ENCODE results near the gene UMOD. TPM values are rescaled to one million over a fixed set of nuclear protein-coding genes. Genes with fewer than 3 reads are reported as not detected.

The UMOD gene
- total and polyA plus RNA-seq, 2 experiments from 2014 or later: not detected

DNA sequence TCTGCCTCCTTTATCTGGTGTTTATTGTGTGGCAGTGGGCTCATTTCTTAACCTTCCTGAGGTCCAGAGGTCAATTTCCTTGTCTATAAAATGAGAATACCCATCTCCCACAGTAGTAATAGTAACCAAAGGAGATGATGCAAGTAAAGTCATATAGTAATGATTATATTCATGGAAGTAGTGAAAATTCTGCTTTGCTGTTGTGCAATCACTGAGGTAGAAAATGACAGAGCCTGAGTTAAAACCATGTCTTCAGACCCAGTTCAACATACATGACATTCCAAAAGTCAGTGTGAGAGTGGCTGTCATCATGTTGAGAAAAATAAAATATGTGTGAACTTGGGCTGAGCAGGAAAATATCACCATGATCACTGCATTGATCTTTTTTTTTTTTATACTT, 864 bp upstream of the UMOD start:
- H3K27ac ChIP-seq: no peak overlapping the region
- no peaks in the 10 kb centered on the region for H4K20me1 ChIP-seq (ENCODE audit: insufficient read depth, poor library complexity, severe bottlenecking)
- H2AFZ ChIP-seq: no peak overlapping the region
- H3K9me3 ChIP-seq (ENCODE audit: low read depth): no peaks in the 10 kb centered on the region
- H3K4me3 ChIP-seq: no peak overlapping the region
- no peak overlapping the region for H3K4me2 ChIP-seq
- no peaks in the 10 kb centered on the region for H3K9me2 ChIP-seq (replicated peaks; ENCODE audit: insufficient read depth)
- TF ChIP-seq EZH2 (IDR thresholded peaks at IDR 0.05; ENCODE audit: borderline replicate concordance) (no peak), EZH2phosphoT487 (IDR thresholded peaks at IDR 0.05; ENCODE audit: low read depth, severe bottlenecking, unreplicated experiment) (no peak)
- TF ChIP-seq, protein P1, sequence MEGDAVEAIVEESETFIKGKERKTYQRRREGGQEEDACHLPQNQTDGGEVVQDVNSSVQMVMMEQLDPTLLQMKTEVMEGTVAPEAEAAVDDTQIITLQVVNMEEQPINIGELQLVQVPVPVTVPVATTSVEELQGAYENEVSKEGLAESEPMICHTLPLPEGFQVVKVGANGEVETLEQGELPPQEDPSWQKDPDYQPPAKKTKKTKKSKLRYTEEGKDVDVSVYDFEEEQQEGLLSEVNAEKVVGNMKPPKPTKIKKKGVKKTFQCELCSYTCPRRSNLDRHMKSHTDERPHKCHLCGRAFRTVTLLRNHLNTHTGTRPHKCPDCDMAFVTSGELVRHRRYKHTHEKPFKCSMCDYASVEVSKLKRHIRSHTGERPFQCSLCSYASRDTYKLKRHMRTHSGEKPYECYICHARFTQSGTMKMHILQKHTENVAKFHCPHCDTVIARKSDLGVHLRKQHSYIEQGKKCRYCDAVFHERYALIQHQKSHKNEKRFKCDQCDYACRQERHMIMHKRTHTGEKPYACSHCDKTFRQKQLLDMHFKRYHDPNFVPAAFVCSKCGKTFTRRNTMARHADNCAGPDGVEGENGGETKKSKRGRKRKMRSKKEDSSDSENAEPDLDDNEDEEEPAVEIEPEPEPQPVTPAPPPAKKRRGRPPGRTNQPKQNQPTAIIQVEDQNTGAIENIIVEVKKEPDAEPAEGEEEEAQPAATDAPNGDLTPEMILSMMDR (IDR thresholded peaks at IDR 0.05; ENCODE audit: poor library complexity): no peak
- no peaks in the 10 kb centered on the region for H3K4me1 ChIP-seq (ENCODE audit: insufficient read depth)
- no peaks in the 10 kb centered on the region for H3K79me2 ChIP-seq
- no peaks in the 10 kb centered on the region for H3K36me3 ChIP-seq (replicated peaks; ENCODE audit: insufficient read depth, low read depth)
- no peaks in the 10 kb centered on the region for H3K27me3 ChIP-seq
- DNase-seq (ENCODE audit: low spot score): no peak

DNA sequence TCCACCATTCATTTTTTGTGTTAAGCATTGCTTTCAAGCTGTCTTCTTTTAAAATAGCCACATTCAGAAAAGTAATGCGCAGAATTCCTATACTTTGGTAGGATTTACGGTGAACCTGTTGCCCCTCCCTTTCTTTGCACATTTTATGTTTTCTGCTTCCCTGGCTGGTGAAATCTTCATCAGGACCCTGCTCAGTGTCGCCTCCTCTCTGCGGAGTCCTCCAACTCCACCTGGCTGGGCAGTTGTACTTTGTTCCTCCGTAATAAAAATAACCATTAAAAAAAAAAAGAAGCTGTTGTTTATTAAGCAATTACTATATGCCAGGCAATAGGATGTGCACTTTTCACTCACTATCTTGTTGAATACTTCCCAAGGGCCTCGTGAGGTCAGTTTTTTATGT, 2.9 kb downstream of the UMOD start:
- Histone ChIP-seq H3K27me3 (no peaks in the 10 kb centered on the region), H3K9me2 (replicated peaks; ENCODE audit: insufficient read depth) (no peaks in the 10 kb centered on the region), H3K4me3 (no peak overlapping the region), H2AFZ (no peak overlapping the region), H3K36me3 (replicated peaks; ENCODE audit: insufficient read depth, low read depth) (no peaks in the 10 kb centered on the region), H3K4me1 (ENCODE audit: insufficient read depth) (no peaks in the 10 kb centered on the region), H4K20me1 (ENCODE audit: insufficient read depth, poor library complexity, severe bottlenecking) (no peaks in the 10 kb centered on the region), H3K4me2 (no peak overlapping the region), H3K27ac (no peak overlapping the region), H3K79me2 (no peaks in the 10 kb centered on the region), H3K9me3 (ENCODE audit: low read depth) (no peaks in the 10 kb centered on the region)
- DNase-seq (ENCODE audit: low spot score): no peak
- TF ChIP-seq EZH2phosphoT487 (IDR thresholded peaks at IDR 0.05; ENCODE audit: low read depth, severe bottlenecking, unreplicated experiment) (no peak), EZH2 (IDR thresholded peaks at IDR 0.05; ENCODE audit: borderline replicate concordance) (no peak)
- TF ChIP-seq, protein P1 (IDR thresholded peaks at IDR 0.05; ENCODE audit: poor library complexity): no peak
- 86% methylated on average over 6 of the region's 6 CpGs for WGBS (ENCODE audit: low lambda C conversion rate, missing lambda C conversion rate)

DNA sequence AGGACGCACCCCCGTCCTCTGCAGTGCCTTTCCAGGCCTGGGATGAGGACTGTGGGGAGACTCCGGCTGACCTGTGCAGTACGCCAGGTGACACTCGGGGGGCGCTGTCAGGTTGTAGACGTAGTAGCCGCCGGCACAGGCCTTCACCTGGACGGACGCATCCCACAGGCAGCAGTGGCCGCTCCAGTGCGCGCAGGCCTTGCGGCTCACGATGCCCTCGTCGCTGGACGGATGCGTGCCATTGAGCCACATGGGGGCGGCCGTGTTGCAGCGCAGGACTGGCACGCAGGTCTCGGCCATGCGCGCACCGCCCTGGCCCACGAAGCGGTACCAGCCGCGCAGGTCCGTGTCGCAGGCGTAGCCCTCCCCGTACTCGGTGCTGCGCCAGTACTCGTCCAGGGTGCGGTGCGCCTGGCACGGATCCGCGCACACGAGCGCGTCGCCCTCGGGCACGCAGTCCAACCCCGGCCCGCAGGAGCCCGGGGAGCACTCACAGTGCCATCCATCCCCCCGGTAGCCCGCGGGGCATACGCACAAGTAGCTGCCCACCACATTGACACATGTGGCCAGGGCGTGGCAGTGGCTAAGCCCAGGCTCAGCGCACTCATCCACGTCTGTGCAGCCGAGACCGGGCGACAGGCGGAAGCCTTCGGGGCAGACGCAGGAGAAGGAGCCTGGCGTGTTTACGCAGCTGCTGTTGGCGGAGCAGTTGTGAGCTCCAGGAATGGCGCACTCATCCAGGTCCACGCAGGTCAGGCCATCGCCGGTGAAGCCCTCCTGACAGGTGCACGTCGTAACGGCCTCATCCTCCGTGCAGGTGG, 3.9 kb downstream of the UMOD start:
- H2AFZ ChIP-seq: no peak overlapping the region
- no peaks in the 10 kb centered on the region for H3K9me3 ChIP-seq (ENCODE audit: low read depth)
- no peak overlapping the region for H3K4me3 ChIP-seq
- TF ChIP-seq EZH2 (IDR thresholded peaks at IDR 0.05; ENCODE audit: borderline replicate concordance): no peak
- no peak for TF ChIP-seq EZH2phosphoT487 (IDR thresholded peaks at IDR 0.05; ENCODE audit: low read depth, severe bottlenecking, unreplicated experiment)
- H4K20me1 ChIP-seq (ENCODE audit: insufficient read depth, poor library complexity, severe bottlenecking): no peaks in the 10 kb centered on the region
- no peaks in the 10 kb centered on the region for H3K9me2 ChIP-seq (replicated peaks; ENCODE audit: insufficient read depth)
- H3K27me3 ChIP-seq: no peaks in the 10 kb centered on the region
- no peak for DNase-seq (ENCODE audit: low spot score)
- H3K79me2 ChIP-seq: no peaks in the 10 kb centered on the region
- H3K36me3 ChIP-seq (replicated peaks; ENCODE audit: insufficient read depth, low read depth): no peaks in the 10 kb centered on the region
- H3K27ac ChIP-seq: no peak overlapping the region
- no peak overlapping the region for H3K4me2 ChIP-seq
- H3K4me1 ChIP-seq (ENCODE audit: insufficient read depth): no peaks in the 10 kb centered on the region
- WGBS (ENCODE audit: low lambda C conversion rate, missing lambda C conversion rate): 93% methylated on average over 73 of the region's 77 CpGs

DNA sequence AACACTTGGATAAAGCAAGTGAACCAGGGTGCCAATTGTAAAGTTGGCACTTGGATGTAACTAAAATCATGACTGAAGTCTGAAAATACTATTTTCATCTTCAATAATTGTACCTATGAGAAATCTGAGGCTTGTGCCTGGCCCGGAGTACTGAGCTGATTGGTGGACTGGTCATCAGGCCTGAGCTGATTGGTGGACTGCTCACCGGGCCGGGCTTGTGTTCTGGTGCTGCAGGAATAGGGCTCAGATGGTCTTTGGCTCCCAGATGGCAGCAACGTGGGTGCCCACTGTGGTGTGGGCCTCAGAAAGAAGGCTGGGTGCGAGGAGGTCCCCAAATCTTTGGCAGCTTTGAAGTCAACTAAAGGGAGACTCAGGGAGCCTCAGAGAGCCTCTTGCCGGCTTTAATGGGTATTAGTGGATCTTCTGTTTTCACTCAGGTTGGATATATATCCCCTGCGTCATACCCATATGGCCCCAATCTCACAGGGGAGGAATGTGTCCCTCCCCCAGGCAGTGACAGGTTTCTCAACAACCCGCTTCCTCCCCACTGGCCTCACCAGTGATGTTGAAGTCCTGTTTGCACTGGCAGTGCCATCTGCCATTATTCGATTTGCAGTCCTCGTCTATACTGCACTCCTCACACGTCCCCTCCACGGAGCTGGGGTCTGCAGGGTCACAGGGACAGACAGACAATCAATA, 4.7 kb downstream of the UMOD start:
- no peaks in the 10 kb centered on the region for H3K9me2 ChIP-seq (replicated peaks; ENCODE audit: insufficient read depth)
- no peak for DNase-seq (ENCODE audit: low spot score)
- TF ChIP-seq EZH2phosphoT487 (IDR thresholded peaks at IDR 0.05; ENCODE audit: low read depth, severe bottlenecking, unreplicated experiment) (no peak), EZH2 (IDR thresholded peaks at IDR 0.05; ENCODE audit: borderline replicate concordance) (no peak)
- TF ChIP-seq, protein P1 (IDR thresholded peaks at IDR 0.05; ENCODE audit: poor library complexity): no peak
- H2AFZ ChIP-seq: no peak overlapping the region
- H3K9me3 ChIP-seq (ENCODE audit: low read depth): no peaks in the 10 kb centered on the region
- no peak overlapping the region for H3K27ac ChIP-seq
- whole genome bisulfite sequencing (ENCODE audit: low lambda C conversion rate, missing lambda C conversion rate): 77% methylated on average over 12 of the region's 12 CpGs
- no peak overlapping the region for H3K4me3 ChIP-seq
- H3K4me2 ChIP-seq: no peak overlapping the region
- no peaks in the 10 kb centered on the region for H3K36me3 ChIP-seq (replicated peaks; ENCODE audit: insufficient read depth, low read depth)
- H3K79me2 ChIP-seq: no peaks in the 10 kb centered on the region
- H4K20me1 ChIP-seq (ENCODE audit: insufficient read depth, poor library complexity, severe bottlenecking): no peaks in the 10 kb centered on the region
- no peaks in the 10 kb centered on the region for H3K27me3 ChIP-seq
- no peaks in the 10 kb centered on the region for H3K4me1 ChIP-seq (ENCODE audit: insufficient read depth)

Measured in hepatocyte (in vitro differentiated cells).